Measurements from ENCODE around the gene ELP5.
A peak's percentile ranks its signal among the peaks of the same experiment; 100 is the strongest.
"Not testable (repeated sequence)": the region's sequence is repeated elsewhere in the genome, so short reads cannot be mapped to it uniquely, and the experiment has no call there.

Gene ELP5

GRCh38 chr17:7235693-7236665 is 16.0 kb upstream of the ELP5 start:
- DNase-seq (ENCODE audit: low read depth in 1 of 2, low spot score in 1 of 2) = no peak

- DNase-seq (ENCODE audit: low read depth in 1 of 2, low spot score in 1 of 2) = no peak
Measured at GRCh38 chr17:7236808-7237207, 15.2 kb upstream of the ELP5 start.

- DNase-seq (ENCODE audit: low read depth in 1 of 2, low spot score in 1 of 2) = no peak
Measured at GRCh38 chr17:7237266-7237760, 14.7 kb upstream of the ELP5 start.

DNA sequence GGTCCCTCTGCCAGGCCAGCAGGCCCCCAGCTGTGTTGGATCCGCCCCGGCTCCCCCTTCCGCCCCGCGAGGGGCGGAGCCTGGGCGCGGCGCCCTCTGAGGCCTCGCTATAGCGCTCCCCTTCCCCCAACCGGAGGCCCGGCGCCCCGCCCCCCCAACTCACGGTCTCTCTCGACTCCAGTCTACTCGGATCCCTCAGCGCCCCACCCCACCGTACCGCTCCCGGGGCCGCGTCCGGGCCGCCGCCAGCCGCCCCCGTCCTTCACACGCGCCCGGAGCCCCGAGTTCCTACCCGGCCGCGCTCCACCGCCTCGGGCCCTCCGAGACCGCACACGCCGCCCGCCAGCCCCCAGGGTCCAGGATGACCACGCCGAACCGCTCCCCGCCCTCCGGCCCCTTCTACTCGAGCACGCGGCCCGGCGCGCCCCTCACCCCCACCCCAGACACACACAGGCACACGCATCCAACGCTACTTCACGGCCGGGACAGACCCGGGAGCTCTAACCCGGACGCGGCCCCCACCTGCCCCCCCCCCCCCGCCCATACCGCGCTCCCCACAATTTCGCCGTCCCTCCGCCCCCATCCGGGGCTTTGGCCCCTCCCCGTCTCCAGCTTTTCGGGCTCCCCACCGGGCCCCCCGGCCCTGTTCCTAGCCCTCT is 14.1 kb upstream of the ELP5 start:
- DNase-seq (ENCODE audit: low read depth in 1 of 2, low spot score in 1 of 2) = peak; percentile 67 to 71

DNA sequence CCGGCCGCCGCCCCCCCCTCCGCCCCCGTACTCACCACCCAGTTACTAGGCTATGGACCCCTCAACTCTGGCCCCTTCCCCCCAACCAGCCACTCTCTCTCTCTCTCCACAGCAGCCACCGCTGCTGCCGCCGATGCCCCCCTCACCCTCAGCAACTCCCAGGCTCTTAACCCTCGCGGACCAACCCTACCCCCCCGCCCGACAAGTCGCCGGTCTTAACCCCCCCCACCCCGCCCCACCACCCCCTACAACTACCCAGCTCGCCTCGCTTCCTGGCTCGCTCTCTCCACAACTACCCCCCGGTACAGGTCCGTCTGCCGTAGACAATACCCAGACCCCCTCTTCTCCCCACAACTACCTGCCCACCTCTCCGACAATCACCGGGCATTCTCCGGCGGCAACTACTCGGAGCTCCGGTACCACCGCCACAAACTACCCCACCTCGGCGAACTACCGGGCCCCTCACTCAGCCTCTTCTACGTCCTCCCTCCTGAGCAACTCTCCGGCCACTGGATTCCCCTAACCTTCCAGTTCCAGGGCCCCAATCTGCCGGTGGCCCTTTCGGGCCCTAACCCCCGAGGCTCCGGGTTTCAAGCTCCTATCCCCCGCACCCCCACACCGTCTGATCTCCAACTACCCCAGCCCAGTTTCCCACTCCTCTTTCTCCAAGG is 13.5 kb upstream of the ELP5 start:
- DNase-seq (ENCODE audit: low read depth in 1 of 2, low spot score in 1 of 2) = no peak

DNA sequence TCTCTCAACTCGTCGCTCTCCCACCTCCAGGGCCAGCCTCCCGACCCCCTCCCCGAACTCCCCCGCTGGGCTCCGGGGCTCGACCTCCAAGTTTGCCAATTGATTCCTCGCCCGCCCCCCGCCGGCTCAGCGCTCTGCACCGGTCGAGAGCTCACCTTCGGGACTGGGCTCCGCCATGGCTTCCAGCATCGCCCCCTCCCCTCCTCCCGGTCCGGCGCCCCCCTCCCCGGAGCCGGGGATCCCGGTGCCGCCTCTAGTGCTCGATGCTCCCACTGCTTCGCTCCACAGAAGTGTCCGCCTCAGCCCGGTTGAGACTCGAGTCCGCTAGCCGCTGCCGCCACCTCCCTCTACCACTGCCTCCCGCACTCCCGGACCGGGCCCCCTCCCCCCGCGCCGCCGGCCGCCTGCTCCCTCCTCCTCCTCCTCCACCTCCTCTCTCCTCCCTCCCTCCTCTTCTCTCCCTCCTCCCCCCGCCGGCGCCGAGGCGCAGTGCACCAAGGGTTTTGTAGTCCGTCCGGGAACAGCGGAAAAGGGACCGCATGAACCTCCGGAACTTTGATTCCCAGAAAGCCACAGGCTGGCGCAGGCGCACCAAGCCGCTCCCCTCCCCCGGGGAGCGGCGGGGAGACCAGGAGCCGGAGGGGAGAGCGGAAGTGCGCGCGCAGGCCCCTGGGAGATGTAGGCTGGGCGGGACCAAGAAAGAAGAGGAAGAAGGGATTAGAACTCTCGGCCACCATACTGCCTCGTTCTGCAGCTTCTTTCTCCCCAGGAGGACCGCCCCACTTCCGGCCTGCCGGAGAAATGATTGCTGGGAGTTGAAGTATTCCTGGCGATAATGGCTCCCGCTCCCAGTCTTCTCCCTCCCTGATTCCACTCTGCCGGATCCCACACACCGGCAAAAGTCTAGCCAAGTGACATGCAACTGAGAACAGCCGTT is 12.7 kb upstream of the ELP5 start, which contains the start of gene PHF23:
Gene PHF23, minus strand, starts transcription at position 367 of the 937 bp plus-strand sequence. Its CDS starts 178 bp downstream, at position 189.
- peak; percentile 94 to 97 for DNase-seq (ENCODE audit: low read depth in 1 of 2, low spot score in 1 of 2)

DNA sequence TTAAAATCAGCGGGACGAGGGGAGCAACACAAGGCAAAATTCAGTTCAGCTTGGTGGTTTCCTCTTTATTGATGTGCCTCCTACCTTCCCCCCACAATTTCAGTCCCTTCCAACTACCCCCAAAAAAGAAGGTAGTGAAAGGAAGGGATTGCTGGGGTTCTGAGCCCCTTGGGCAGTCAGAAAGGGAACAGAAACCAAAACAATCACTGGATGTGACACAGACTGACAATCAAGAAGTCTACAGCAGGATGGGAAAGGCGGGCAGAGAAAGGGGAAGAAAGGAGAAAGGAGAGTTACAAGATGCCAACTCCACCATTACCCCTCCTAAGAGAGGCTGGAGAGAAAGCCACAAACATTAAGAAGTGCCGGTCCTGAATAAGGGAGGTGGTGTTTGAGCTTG is 11.6 kb upstream of the ELP5 start:
- no peak for DNase-seq (ENCODE audit: low read depth in 1 of 2, low spot score in 1 of 2)

- DNase-seq (ENCODE audit: low read depth in 1 of 2, low spot score in 1 of 2) = no peak
Measured at GRCh38 chr17:7241090-7241733, 10.8 kb upstream of the ELP5 start.

GRCh38 chr17:7241783-7242716 is 10.0 kb upstream of the ELP5 start, which contains the start of gene GABARAP:
TSS of gene GABARAP (minus strand) at chr17:7242449. CDS start at chr17:7242330, 119 bp downstream.
- peak; percentile 88 to 89 for DNase-seq (ENCODE audit: low read depth in 1 of 2, low spot score in 1 of 2)

DNA sequence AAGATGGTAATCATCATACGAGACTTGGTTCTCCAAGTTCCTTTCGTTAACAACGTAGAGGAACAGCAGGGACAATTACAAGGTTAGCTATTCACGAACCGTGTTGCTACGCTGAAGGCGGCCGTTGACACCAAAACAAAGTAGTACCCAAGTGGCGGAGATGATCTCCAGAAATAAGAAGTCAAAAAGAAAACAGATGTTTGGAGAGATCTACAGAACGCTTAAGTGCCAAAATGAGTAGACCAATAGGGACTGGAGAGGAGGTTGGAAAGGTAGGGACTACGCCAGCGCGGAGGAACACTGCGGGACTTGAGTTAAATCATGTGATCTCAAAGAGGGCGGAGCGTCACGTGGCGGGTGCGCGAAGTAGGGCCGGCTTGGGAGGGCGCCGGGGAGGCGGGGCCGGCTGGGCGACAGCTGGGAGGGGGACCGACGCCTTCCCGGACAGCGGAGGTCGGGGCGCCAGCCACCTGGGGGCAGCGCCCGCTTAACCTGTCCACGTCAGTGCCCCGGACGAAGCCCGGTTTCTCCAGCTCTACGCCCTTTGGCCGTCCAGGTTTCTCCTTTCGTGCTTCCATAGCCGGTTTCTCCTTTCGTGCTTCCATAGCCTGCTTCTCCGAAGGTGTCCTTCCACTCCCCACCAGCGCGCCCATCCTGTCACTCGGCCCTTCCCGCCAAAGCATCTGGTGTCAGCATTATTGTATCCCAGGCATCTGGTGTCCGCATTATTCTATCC is 9.1 kb upstream of the ELP5 start:
- DNase-seq (ENCODE audit: low read depth in 1 of 2, low spot score in 1 of 2) = peak; percentile 87 to 89

DNA sequence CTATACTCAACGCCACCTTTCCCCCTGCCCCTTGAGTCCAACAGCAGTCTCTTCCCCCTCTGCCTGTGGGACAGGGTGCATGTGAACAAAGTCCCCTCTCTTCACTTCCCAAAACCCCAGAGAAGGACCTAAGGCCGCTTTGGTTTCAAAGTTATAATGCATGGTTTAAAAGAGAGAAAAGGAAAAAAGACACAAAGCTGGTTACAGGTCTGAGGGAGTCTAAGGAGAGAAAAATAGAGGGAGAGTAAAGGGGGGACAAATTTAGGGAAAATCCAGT is 8.6 kb upstream of the ELP5 start:
- no peak for DNase-seq (ENCODE audit: low read depth in 1 of 2, low spot score in 1 of 2)

DNA sequence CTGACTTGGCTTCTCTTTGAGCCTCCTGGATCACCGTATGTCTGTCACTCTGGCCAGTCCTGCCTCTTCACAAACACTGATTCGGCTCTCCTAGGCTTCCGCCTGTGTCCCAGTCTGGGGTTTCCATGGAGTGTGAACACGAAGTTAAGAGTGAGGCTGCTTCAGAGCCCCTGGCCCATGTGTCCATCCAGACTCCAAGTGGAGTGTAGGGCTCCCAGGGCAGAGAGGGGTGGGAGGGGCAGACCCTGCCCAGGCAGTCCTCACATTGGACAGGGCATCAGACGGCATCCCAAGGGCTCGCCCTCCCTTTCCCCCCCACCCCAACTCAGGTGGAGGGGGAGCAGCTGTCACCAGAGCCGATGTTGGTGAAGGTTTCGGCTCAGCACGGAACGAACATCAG is 8.2 kb upstream of the ELP5 start:
- not testable (repeated sequence) for DNase-seq (ENCODE audit: low read depth in 1 of 2, low spot score in 1 of 2)

GRCh38 chr17:7246779-7247178 is 5.2 kb upstream of the ELP5 start:
- DNase-seq (ENCODE audit: low read depth in 1 of 2, low spot score in 1 of 2) = no peak

- DNase-seq (ENCODE audit: low read depth in 1 of 2, low spot score in 1 of 2) = no peak
Measured at GRCh38 chr17:7248796-7249195, 3.2 kb upstream of the ELP5 start.

DNA sequence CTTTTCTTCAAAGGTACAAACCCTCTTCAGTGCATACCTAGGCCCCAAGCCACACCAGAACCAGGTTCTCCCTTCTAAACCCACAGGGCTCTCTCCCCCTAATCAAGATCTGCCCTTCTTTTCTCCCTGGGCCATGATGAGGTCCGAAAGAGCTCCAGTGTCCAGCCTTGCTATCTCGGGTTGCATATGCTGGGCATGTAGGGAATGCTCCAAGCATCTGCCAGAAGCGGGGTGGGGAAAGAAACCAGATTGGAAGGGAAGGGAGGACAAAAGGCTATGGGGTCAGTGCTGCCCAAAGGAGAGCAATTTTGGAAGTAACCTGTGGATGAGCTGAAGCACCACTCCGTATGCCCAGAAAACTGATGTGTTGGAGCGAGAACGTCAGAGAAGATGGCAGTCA is 2.8 kb upstream of the ELP5 start:
- no peak for DNase-seq (ENCODE audit: low read depth in 1 of 2, low spot score in 1 of 2)

DNA sequence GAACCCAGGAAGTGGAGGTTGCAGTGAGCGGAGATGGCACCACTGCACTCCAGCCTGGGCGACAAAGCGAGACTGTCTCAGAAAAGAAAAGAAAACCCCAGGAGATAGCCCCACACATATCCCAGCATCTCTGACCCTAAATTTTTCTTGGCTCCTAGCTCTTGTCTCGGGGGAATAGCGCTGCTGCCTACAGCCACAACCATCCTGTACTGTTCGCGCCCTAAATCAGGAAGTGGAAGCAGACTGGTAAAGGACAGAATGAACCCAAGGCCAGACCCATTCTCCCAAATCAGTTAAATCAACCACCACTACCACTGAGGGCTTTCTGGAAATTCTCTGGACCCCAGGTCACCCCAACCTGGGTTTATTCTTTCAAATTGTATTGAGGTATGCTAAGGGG is 2.2 kb upstream of the ELP5 start:
- DNase-seq (ENCODE audit: low read depth in 1 of 2, low spot score in 1 of 2) = no peak

- no peak for DNase-seq (ENCODE audit: low read depth in 1 of 2, low spot score in 1 of 2)
Measured at GRCh38 chr17:7250695-7251627, 1.1 kb upstream of the ELP5 start.
